ENCODE measurements around the gene CTTN.

The CTTN gene

GRCh38 chr11:70470127-70470526 is 71.8 kb downstream of the CTTN start:
- H3K9me3 ChIP-seq (ENCODE audit: insufficient read depth, low read depth, low read length), result no peaks in the 10 kb centered on the region
- no peaks in the 10 kb centered on the region; the same call in 1 of the 2 replicates for H3K4me1 ChIP-seq (ENCODE audit: insufficient read depth, low read length)
- H3K27ac ChIP-seq (ENCODE audit: low read depth, low read length), result no peak overlapping the region
- no peaks in the 10 kb centered on the region for H3K27me3 ChIP-seq (ENCODE audit: insufficient read depth, low read length)
- 0 out of 2 replicates have a peak, but pooled peaks cover 5% of the 10 kb centered on the region for H3K36me3 ChIP-seq (ENCODE audit: insufficient read depth, low read length)
- H3K9ac ChIP-seq (ENCODE audit: low read depth, low read length), result no peak overlapping the region
- H3K4me3 ChIP-seq (ENCODE audit: low read length), result no peak overlapping the region
- WGBS, result 94% methylated on average over 6 of the region's 6 CpGs

- Histone ChIP-seq H3K36me3 (ENCODE audit: insufficient read depth, low read length) (0 out of 2 replicates have a peak, but pooled peaks cover 5% of the 10 kb centered on the region), H3K9me3 (ENCODE audit: insufficient read depth, low read depth, low read length) (no peaks in the 10 kb centered on the region), H3K4me3 (ENCODE audit: low read length) (no peak overlapping the region), H3K9ac (ENCODE audit: low read depth, low read length) (no peak overlapping the region), H3K27me3 (ENCODE audit: insufficient read depth, low read length) (no peaks in the 10 kb centered on the region), H3K4me1 (ENCODE audit: insufficient read depth, low read length) (no peaks in the 10 kb centered on the region; the same call in 1 of the 2 replicates), H3K27ac (ENCODE audit: low read depth, low read length) (no peak overlapping the region)
- WGBS, result 35% methylated on average over 7 of the region's 7 CpGs
Measured at GRCh38 chr11:70471254-70471653, 72.9 kb downstream of the CTTN start.

GRCh38 chr11:70472240-70472639 is 73.9 kb downstream of the CTTN start:
- WGBS, result 96% methylated on average over 9 of the region's 9 CpGs
- H3K27me3 ChIP-seq (ENCODE audit: insufficient read depth, low read length), result no peaks in the 10 kb centered on the region

GRCh38 chr11:70473186-70473872 is 75.0 kb downstream of the CTTN start:
- Histone ChIP-seq H3K9ac (ENCODE audit: low read depth, low read length) (no peak overlapping the region), H3K4me1 (ENCODE audit: insufficient read depth, low read length) (no peaks in the 10 kb centered on the region), H3K9me3 (ENCODE audit: insufficient read depth, low read depth, low read length) (no peaks in the 10 kb centered on the region), H3K27me3 (ENCODE audit: insufficient read depth, low read length) (no peaks in the 10 kb centered on the region), H3K27ac (ENCODE audit: low read depth, low read length) (no peak overlapping the region), H3K36me3 (ENCODE audit: insufficient read depth, low read length) (0 out of 2 replicates have a peak, but pooled peaks cover 5% of the 10 kb centered on the region), H3K4me3 (ENCODE audit: low read length) (no peak overlapping the region)
- WGBS, result 94% methylated on average over 22 of the region's 22 CpGs

More at GRCh38 chr11:70472240-70472639, 73.9 kb downstream of the CTTN start:
- no peak overlapping the region for H3K27ac ChIP-seq (ENCODE audit: low read depth, low read length)
- 0 out of 2 replicates have a peak, but pooled peaks cover 5% of the 10 kb centered on the region for H3K36me3 ChIP-seq (ENCODE audit: insufficient read depth, low read length)
- no peak overlapping the region for H3K4me3 ChIP-seq (ENCODE audit: low read length)
- no peaks in the 10 kb centered on the region for H3K9me3 ChIP-seq (ENCODE audit: insufficient read depth, low read depth, low read length)
- no peak overlapping the region for H3K9ac ChIP-seq (ENCODE audit: low read depth, low read length)
- no peaks in the 10 kb centered on the region; the same call in 1 of the 2 replicates for H3K4me1 ChIP-seq (ENCODE audit: insufficient read depth, low read length)

GRCh38 chr11:70473873-70474690 is 75.8 kb downstream of the CTTN start:
- WGBS, result 92% methylated on average over 18 of the region's 18 CpGs

GRCh38 chr11:70474710-70475109 is 76.4 kb downstream of the CTTN start:
- Histone ChIP-seq H3K4me3 (ENCODE audit: low read length) (no peak overlapping the region), H3K4me1 (ENCODE audit: insufficient read depth, low read length) (no peaks in the 10 kb centered on the region), H3K36me3 (ENCODE audit: insufficient read depth, low read length) (0 out of 2 replicates have a peak, but pooled peaks cover 5% of the 10 kb centered on the region), H3K27me3 (ENCODE audit: insufficient read depth, low read length) (no peaks in the 10 kb centered on the region), H3K9me3 (ENCODE audit: insufficient read depth, low read depth, low read length) (no peaks in the 10 kb centered on the region), H3K27ac (ENCODE audit: low read depth, low read length) (no peak overlapping the region), H3K9ac (ENCODE audit: low read depth, low read length) (no peak overlapping the region)
- WGBS, result 89% methylated on average over 8 of the region's 8 CpGs

More at GRCh38 chr11:70473873-70474690, 75.8 kb downstream of the CTTN start:
- Histone ChIP-seq H3K27ac (ENCODE audit: low read depth, low read length) (no peak overlapping the region), H3K9ac (ENCODE audit: low read depth, low read length) (no peak overlapping the region), H3K27me3 (ENCODE audit: insufficient read depth, low read length) (no peaks in the 10 kb centered on the region), H3K4me1 (ENCODE audit: insufficient read depth, low read length) (no peaks in the 10 kb centered on the region), H3K4me3 (ENCODE audit: low read length) (no peak overlapping the region), H3K36me3 (ENCODE audit: insufficient read depth, low read length) (0 out of 2 replicates have a peak, but pooled peaks cover 5% of the 10 kb centered on the region), H3K9me3 (ENCODE audit: insufficient read depth, low read depth, low read length) (no peaks in the 10 kb centered on the region)

GRCh38 chr11:70476669-70477068 is 78.3 kb downstream of the CTTN start:
- H3K27me3 ChIP-seq (ENCODE audit: insufficient read depth, low read length), result no peaks in the 10 kb centered on the region

GRCh38 chr11:70477176-70477575 is 78.8 kb downstream of the CTTN start:
- no peaks in the 10 kb centered on the region for H3K27me3 ChIP-seq (ENCODE audit: insufficient read depth, low read length)
- WGBS, result 92% methylated on average over 6 of the region's 6 CpGs

More at GRCh38 chr11:70476669-70477068, 78.3 kb downstream of the CTTN start:
- no peak overlapping the region for H3K27ac ChIP-seq (ENCODE audit: low read depth, low read length)
- no peaks in the 10 kb centered on the region for H3K4me1 ChIP-seq (ENCODE audit: insufficient read depth, low read length)
- 0 out of 2 replicates have a peak, but pooled peaks cover 5% of the 10 kb centered on the region for H3K36me3 ChIP-seq (ENCODE audit: insufficient read depth, low read length)
- no peaks in the 10 kb centered on the region for H3K9me3 ChIP-seq (ENCODE audit: insufficient read depth, low read depth, low read length)
- H3K9ac ChIP-seq (ENCODE audit: low read depth, low read length), result no peak overlapping the region
- WGBS, result 93% methylated on average over 4 of the region's 4 CpGs
- no peak overlapping the region for H3K4me3 ChIP-seq (ENCODE audit: low read length)

GRCh38 chr11:70477609-70478008 is 79.3 kb downstream of the CTTN start:
- no peaks in the 10 kb centered on the region for H3K4me1 ChIP-seq (ENCODE audit: insufficient read depth, low read length)
- H3K27ac ChIP-seq (ENCODE audit: low read depth, low read length), result no peak overlapping the region
- 0 out of 2 replicates have a peak, but pooled peaks cover 3% of the 10 kb centered on the region for H3K36me3 ChIP-seq (ENCODE audit: insufficient read depth, low read length)
- H3K9ac ChIP-seq (ENCODE audit: low read depth, low read length), result no peak overlapping the region
- no peaks in the 10 kb centered on the region for H3K27me3 ChIP-seq (ENCODE audit: insufficient read depth, low read length)
- H3K4me3 ChIP-seq (ENCODE audit: low read length), result no peak overlapping the region
- no peaks in the 10 kb centered on the region for H3K9me3 ChIP-seq (ENCODE audit: insufficient read depth, low read depth, low read length)
- 91% methylated on average over 10 of the region's 10 CpGs for WGBS

More at GRCh38 chr11:70477176-70477575, 78.8 kb downstream of the CTTN start:
- 0 out of 2 replicates have a peak, but pooled peaks cover 5% of the 10 kb centered on the region for H3K36me3 ChIP-seq (ENCODE audit: insufficient read depth, low read length)
- no peaks in the 10 kb centered on the region for H3K4me1 ChIP-seq (ENCODE audit: insufficient read depth, low read length)
- no peak overlapping the region for H3K9ac ChIP-seq (ENCODE audit: low read depth, low read length)
- no peaks in the 10 kb centered on the region for H3K9me3 ChIP-seq (ENCODE audit: insufficient read depth, low read depth, low read length)
- H3K27ac ChIP-seq (ENCODE audit: low read depth, low read length), result no peak overlapping the region
- no peak overlapping the region for H3K4me3 ChIP-seq (ENCODE audit: low read length)

GRCh38 chr11:70478166-70478890 is 80.0 kb downstream of the CTTN start:
- Histone ChIP-seq H3K4me1 (ENCODE audit: insufficient read depth, low read length) (no peaks in the 10 kb centered on the region), H3K4me3 (ENCODE audit: low read length) (no peak overlapping the region), H3K9ac (ENCODE audit: low read depth, low read length) (no peak overlapping the region), H3K9me3 (ENCODE audit: insufficient read depth, low read depth, low read length) (no peaks in the 10 kb centered on the region), H3K36me3 (ENCODE audit: insufficient read depth, low read length) (no peaks in the 10 kb centered on the region), H3K27me3 (ENCODE audit: insufficient read depth, low read length) (no peaks in the 10 kb centered on the region), H3K27ac (ENCODE audit: low read depth, low read length) (no peak overlapping the region)
- WGBS, result 93% methylated on average over 11 of the region's 11 CpGs

Data from HUES64 (cell line).